Brain microvascular endothelial cell (primary cell): ENCODE data around the gene SPSB4.

Experiments used
- DNase-seq: peaks from one replicate; pipeline ENCODE4 v3.0.0-alpha.2; 2020
- H3K27ac ChIP-seq: fragments of 250-450 bp; sonication (Bioruptor Pico); 2 replicates; pipeline ENCODE4 v1.5.1; 2020; ENCODE audit warnings: mild to moderate bottlenecking, moderate library complexity
- H3K27me3 ChIP-seq: fragments of 250-450 bp; sonication (Bioruptor Pico); replicated peaks from 2 replicates; pipeline ENCODE4 v1.5.1; 2020; ENCODE audit warnings: mild to moderate bottlenecking
- H3K36me3 ChIP-seq: fragments of 250-450 bp; sonication (Bioruptor Pico); replicated peaks from 2 replicates; pipeline ENCODE4 v1.5.1; 2020; ENCODE audit warnings: mild to moderate bottlenecking
- H3K4me3 ChIP-seq: 2 replicates; pipeline ENCODE4 v1.5.1; 2011; ENCODE audit warnings: low read depth, mild to moderate bottlenecking, control low read depth, low read length, moderate library complexity
- in situ Hi-C: cut with HindIII; loops from 2 replicates; pipeline ENCODE4 v1.10.0; 2017; ENCODE audit warnings: low sequenced_read_pairs, low pct_ligation_motif_present
- TF ChIP-seq, protein P1 (sequence below): IDR thresholded peaks from 2 replicates; pipeline ENCODE4 v1.5.1; 2011; ENCODE audit warnings: low read depth, mild to moderate bottlenecking, moderate library complexity, low read length, control low read depth, inconsistent platforms; ENCODE audit errors: missing control alignments

The SPSB4 gene

DNA sequence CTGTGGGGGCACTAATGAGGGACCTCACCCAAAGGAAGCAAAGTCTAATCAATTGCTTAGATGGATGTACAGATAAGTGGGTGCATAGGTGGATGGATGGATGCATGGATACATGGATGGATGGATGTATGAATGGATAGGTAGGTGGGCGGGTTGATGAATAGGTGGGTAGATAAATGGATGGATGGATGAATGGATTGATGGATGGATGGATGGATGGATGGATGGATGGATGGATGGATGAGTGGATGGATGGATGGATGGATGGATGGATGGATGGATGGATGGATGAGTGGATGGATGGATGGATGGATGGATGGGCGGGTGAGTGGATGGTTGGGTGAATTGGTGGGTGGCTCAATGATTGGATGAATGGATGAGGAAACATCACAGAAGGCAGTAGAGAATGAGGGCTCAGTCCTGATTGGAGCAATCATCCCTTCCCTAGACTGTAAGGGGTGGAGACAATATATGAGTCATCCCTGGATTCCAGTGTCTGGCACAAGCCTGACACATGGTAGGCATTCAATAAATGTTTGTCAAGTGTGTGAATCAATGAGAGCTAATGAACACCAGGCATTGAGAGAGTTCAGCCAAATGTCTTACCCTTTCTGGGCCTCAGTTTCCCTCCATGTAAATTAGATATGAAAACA is 140.1 kb downstream of the SPSB4 start:
- in situ Hi-C loops: no loop called here

DNA sequence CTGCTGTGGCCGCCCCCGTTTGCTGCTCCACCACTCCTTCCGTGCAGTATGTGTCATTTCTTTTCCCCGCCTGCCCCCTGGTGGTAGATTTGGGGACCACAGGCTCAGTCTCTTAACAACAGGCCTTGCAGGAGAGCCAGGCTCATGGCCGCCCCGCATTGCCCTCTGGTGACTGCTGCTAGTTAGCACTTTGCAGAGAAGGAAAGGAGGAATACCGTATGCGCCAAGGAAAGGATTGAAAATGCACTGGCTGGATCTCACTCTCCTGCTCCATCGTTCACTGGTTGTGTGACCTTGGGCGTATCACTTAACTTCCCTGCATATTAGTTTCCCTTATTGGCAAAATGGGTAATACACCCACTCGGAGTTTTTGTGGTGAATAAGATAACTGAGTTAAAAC is 141.2 kb downstream of the SPSB4 start:
- DNase-seq: peak; percentile 98
- in situ Hi-C loops: no loop called here
- H3K27me3 ChIP-seq: peaks cover 11% of the 10 kb centered on the region
- no peak overlapping the region for H3K4me3 ChIP-seq
- H3K27ac ChIP-seq: no peak overlapping the region
- TF ChIP-seq, protein P1, sequence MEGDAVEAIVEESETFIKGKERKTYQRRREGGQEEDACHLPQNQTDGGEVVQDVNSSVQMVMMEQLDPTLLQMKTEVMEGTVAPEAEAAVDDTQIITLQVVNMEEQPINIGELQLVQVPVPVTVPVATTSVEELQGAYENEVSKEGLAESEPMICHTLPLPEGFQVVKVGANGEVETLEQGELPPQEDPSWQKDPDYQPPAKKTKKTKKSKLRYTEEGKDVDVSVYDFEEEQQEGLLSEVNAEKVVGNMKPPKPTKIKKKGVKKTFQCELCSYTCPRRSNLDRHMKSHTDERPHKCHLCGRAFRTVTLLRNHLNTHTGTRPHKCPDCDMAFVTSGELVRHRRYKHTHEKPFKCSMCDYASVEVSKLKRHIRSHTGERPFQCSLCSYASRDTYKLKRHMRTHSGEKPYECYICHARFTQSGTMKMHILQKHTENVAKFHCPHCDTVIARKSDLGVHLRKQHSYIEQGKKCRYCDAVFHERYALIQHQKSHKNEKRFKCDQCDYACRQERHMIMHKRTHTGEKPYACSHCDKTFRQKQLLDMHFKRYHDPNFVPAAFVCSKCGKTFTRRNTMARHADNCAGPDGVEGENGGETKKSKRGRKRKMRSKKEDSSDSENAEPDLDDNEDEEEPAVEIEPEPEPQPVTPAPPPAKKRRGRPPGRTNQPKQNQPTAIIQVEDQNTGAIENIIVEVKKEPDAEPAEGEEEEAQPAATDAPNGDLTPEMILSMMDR: peak; percentile 99
- H3K36me3 ChIP-seq: no peaks in the 10 kb centered on the region

More for the DNA sequence above, 140.1 kb downstream of the SPSB4 start:
- TF ChIP-seq, protein P1: no peak
- no peak overlapping the region for H3K4me3 ChIP-seq
- no peak for DNase-seq
- H3K27me3 ChIP-seq: peaks cover 5% of the 10 kb centered on the region
- H3K27ac ChIP-seq: no peak overlapping the region
- H3K36me3 ChIP-seq: no peaks in the 10 kb centered on the region

GRCh38 chr3:141193066-141193830 is 142.1 kb downstream of the SPSB4 start:
- in situ Hi-C loops: no loop called here
- no peak for DNase-seq
- H3K4me3 ChIP-seq: no peak overlapping the region
- H3K27ac ChIP-seq: no peak overlapping the region
- TF ChIP-seq, protein P1: no peak
- no peaks in the 10 kb centered on the region for H3K36me3 ChIP-seq
- H3K27me3 ChIP-seq: peaks cover 9% of the 10 kb centered on the region
